GM19438 (cell line): ENCODE measurements around the gene ZNF385C.
"Not testable (repeated sequence)": the region's sequence is repeated elsewhere in the genome, so short reads cannot be mapped to it uniquely, and the experiment has no call there.

Experiments used
- ATAC-seq: cut with Tn5 transposase; IDR thresholded peaks from one replicate; pipeline ENCODE4 v1.9.1; 2021; ENCODE audit warnings: low read depth; ENCODE audit not compliant: unreplicated experiment

Gene ZNF385C

GRCh38 chr17:42026857-42027589, 71.2 kb downstream of the ZNF385C start:
- no peak for ATAC-seq

GRCh38 chr17:42025936-42026335, 72.3 kb downstream of the ZNF385C start:
- ATAC-seq: no peak

GRCh38 chr17:42025191-42025579, 73.1 kb downstream of the ZNF385C start:
- no peak for ATAC-seq

GRCh38 chr17:42023524-42024349, 74.5 kb downstream of the ZNF385C start:
- ATAC-seq: no peak

GRCh38 chr17:42020845-42021244, 77.4 kb downstream of the ZNF385C start:
- ATAC-seq: not testable (repeated sequence)

GRCh38 chr17:42019509-42020404, 78.5 kb downstream of the ZNF385C start, which contains the start of gene NKIRAS2:
NKIRAS2 (plus strand) TSS chr17:42020090; CDS start chr17:42021578, 1,488 bp downstream.
- ATAC-seq: peak; percentile 49

- ATAC-seq: no peak
Measured at GRCh38 chr17:42018988-42019387, 79.3 kb downstream of the ZNF385C start.

- no peak for ATAC-seq
Measured at GRCh38 chr17:42018339-42018738, 79.9 kb downstream of the ZNF385C start.

GRCh38 chr17:42017866-42018200, 80.4 kb downstream of the ZNF385C start:
- ATAC-seq: peak; percentile 6

GRCh38 chr17:42016941-42017865, 81.1 kb downstream of the ZNF385C start, which contains the start of gene DNAJC7:
DNAJC7 (minus strand) TSS chr17:42017439; CDS start chr17:42017416, 23 bp downstream.
- peak; percentile 77 for ATAC-seq

- ATAC-seq: no peak
Measured at GRCh38 chr17:42016411-42016831, 81.9 kb downstream of the ZNF385C start.

- not testable (repeated sequence) for ATAC-seq
Measured at GRCh38 chr17:42013740-42014139, 84.5 kb downstream of the ZNF385C start.

- not testable (repeated sequence) for ATAC-seq
Measured at GRCh38 chr17:42012363-42012762, 85.9 kb downstream of the ZNF385C start.

GRCh38 chr17:42010898-42011516, 87.3 kb downstream of the ZNF385C start:
- ATAC-seq: no peak

GRCh38 chr17:42010266-42010680, 88.0 kb downstream of the ZNF385C start:
- ATAC-seq: not testable (repeated sequence)

GRCh38 chr17:42009170-42009569, 89.1 kb downstream of the ZNF385C start:
- ATAC-seq: no peak

GRCh38 chr17:42005166-42005565, 93.1 kb downstream of the ZNF385C start:
- no peak for ATAC-seq

GRCh38 chr17:42002792-42003301, 95.4 kb downstream of the ZNF385C start:
- no peak for ATAC-seq
